Mesenchymal stem cell (in vitro differentiated cells and primary cell): ENCODE measurements around the gene APBA1.

ENCODE experiments used
- DNase-seq: peaks from one replicate; pipeline ENCODE4 v3.0.0-alpha.2; 2013
- H2AFZ ChIP-seq: one replicate; pipeline ENCODE4 v1.6.1; 2013; ENCODE audit warnings: low read depth, mild to moderate bottlenecking, control low read depth, inconsistent platforms, low read length, moderate library complexity
- H2AK5ac ChIP-seq: 2 replicates; pipeline ENCODE4 v1.6.1; 2013; ENCODE audit warnings: low read length, moderate library complexity, mild to moderate bottlenecking, inconsistent platforms; ENCODE audit not compliant: severe bottlenecking
- H2BK120ac ChIP-seq: one replicate; pipeline ENCODE4 v1.6.1; 2013; ENCODE audit warnings: low read depth, mild to moderate bottlenecking, inconsistent platforms, low read length, moderate library complexity
- H2BK12ac ChIP-seq, 2 experiments: one replicate each; pipeline ENCODE4 v1.6.1; 2013; ENCODE audit warnings: inconsistent platforms in 2 of 2, low read length in 2 of 2, mild to moderate bottlenecking in 2 of 2, moderate library complexity in 2 of 2, control low read depth in 1 of 2
- H2BK15ac ChIP-seq: one replicate; pipeline ENCODE4 v1.6.1; 2013; ENCODE audit warnings: mild to moderate bottlenecking, low read depth, inconsistent platforms; ENCODE audit not compliant: poor library complexity, severe bottlenecking
- H2BK5ac ChIP-seq: 2 replicates; pipeline ENCODE4 v1.6.1; 2013; ENCODE audit warnings: low read depth, mild to moderate bottlenecking, low read length, control low read depth, inconsistent platforms; ENCODE audit not compliant: poor library complexity, severe bottlenecking
- H3K14ac ChIP-seq, 2 experiments: one replicate each; pipeline ENCODE4 v1.6.1; 2013; ENCODE audit warnings: inconsistent platforms in 2 of 2, low read length in 2 of 2, control low read depth in 1 of 2, mild to moderate bottlenecking in 1 of 2, moderate library complexity in 1 of 2
- H3K18ac ChIP-seq, 2 experiments: one replicate each; pipeline ENCODE4 v1.6.1; 2013; ENCODE audit warnings: inconsistent platforms in 2 of 2, low read length in 2 of 2, control low read depth in 1 of 2, low read depth in 1 of 2, mild to moderate bottlenecking in 1 of 2
- H3K23ac ChIP-seq, 2 experiments: one replicate each; pipeline ENCODE4 v1.6.1; 2013; ENCODE audit warnings: inconsistent platforms in 2 of 2, low read length in 2 of 2, mild to moderate bottlenecking in 2 of 2, moderate library complexity in 2 of 2, control low read depth in 1 of 2
- H3K27ac ChIP-seq: 2 replicates; pipeline ENCODE4 v1.5.1; 2013; ENCODE audit warnings: mild to moderate bottlenecking, moderate library complexity, low read length, control low read depth, inconsistent platforms; ENCODE audit not compliant: poor library complexity, severe bottlenecking
- H3K27me3 ChIP-seq, 2 experiments: 2 replicates each; pipeline versions ENCODE4 v1.6.1 to v1.7.0; 2013; ENCODE audit warnings: low read length in 2 of 2, mild to moderate bottlenecking in 2 of 2, moderate library complexity in 2 of 2, control low read depth in 1 of 2, inconsistent platforms in 1 of 2; ENCODE audit not compliant: control insufficient read depth in 1 of 2, insufficient read depth in 1 of 2
- H3K36me3 ChIP-seq, 2 experiments: 2 replicates each; pipeline versions ENCODE4 v1.6.1 to v1.7.0; 2013; ENCODE audit warnings: low read length in 2 of 2, control low read depth in 1 of 2, inconsistent platforms in 1 of 2, low read depth in 1 of 2, mild to moderate bottlenecking in 1 of 2; ENCODE audit not compliant: insufficient read depth in 2 of 2, control insufficient read depth in 1 of 2
- H3K4ac ChIP-seq, 2 experiments: one replicate each; pipeline ENCODE4 v1.6.1; 2013; ENCODE audit warnings: inconsistent platforms in 2 of 2, low read length in 2 of 2, mild to moderate bottlenecking in 2 of 2, moderate library complexity in 2 of 2, control low read depth in 1 of 2, low read depth in 1 of 2
- H3K4me1 ChIP-seq: 2 replicates; pipeline ENCODE4 v1.6.1; 2013; ENCODE audit warnings: low read depth, low read length, control low read depth; ENCODE audit not compliant: control insufficient read depth, insufficient read depth
- H3K4me2 ChIP-seq: 2 replicates; pipeline ENCODE4 v1.6.1; 2013; ENCODE audit warnings: low read length, mild to moderate bottlenecking, inconsistent platforms; ENCODE audit not compliant: poor library complexity, severe bottlenecking
- H3K4me3 ChIP-seq, 2 experiments: 2 replicates each; pipeline versions ENCODE4 v1.5.1 to v1.7.0; 2013; ENCODE audit warnings: low read length in 2 of 2, mild to moderate bottlenecking in 2 of 2, control low read depth in 1 of 2, low read depth in 1 of 2; ENCODE audit not compliant: insufficient read depth in 1 of 2
- H3K79me1 ChIP-seq: replicated peaks from 2 replicates; pipeline ENCODE4 v1.6.1; 2013; ENCODE audit warnings: mild to moderate bottlenecking, control low read depth, low read length, inconsistent platforms; ENCODE audit not compliant: poor library complexity, severe bottlenecking
- H3K9ac ChIP-seq: 2 replicates; pipeline ENCODE4 v1.7.0; 2013; ENCODE audit warnings: mild to moderate bottlenecking, low read length, moderate library complexity
- H3K9me3 ChIP-seq: 2 replicates; pipeline ENCODE4 v1.7.0; 2013; ENCODE audit warnings: mild to moderate bottlenecking, low read length; ENCODE audit not compliant: control insufficient read depth
- H4K8ac ChIP-seq: one replicate; pipeline ENCODE4 v1.6.1; 2013; ENCODE audit warnings: inconsistent platforms, mild to moderate bottlenecking, low read length, moderate library complexity
- H4K91ac ChIP-seq: one replicate; pipeline ENCODE4 v1.6.1; 2013; ENCODE audit warnings: mild to moderate bottlenecking, low read length, inconsistent platforms
- WGBS: methylation state at CpG from one replicate; pipeline ENCODE4 v1.1.7; 2013; ENCODE audit warnings: mixed read lengths; 5-methylcytosine and 5-hydroxymethylcytosine counted together

Gene APBA1

GRCh38 chr9:69643098-69643497, 29.1 kb downstream of the APBA1 start:
- no peak overlapping the region for H3K18ac ChIP-seq
- H3K14ac ChIP-seq, result no peak overlapping the region
- DNase-seq, result no peak
- H4K8ac ChIP-seq, result no peak overlapping the region
- H3K79me1 ChIP-seq, result no peaks in the 10 kb centered on the region
- no peak overlapping the region for H3K23ac ChIP-seq
- H2BK5ac ChIP-seq, result no peak overlapping the region
- no peak overlapping the region for H2BK120ac ChIP-seq
- WGBS, result 100% methylated on average over 1 of the region's 1 CpG
- H2BK15ac ChIP-seq, result no peak overlapping the region
- H3K4me1 ChIP-seq, result peaks cover under 1% of the 10 kb centered on the region
- no peak overlapping the region for H3K4me2 ChIP-seq
- no peak overlapping the region for H2AFZ ChIP-seq
- no peak overlapping the region for H3K27ac ChIP-seq
- H4K91ac ChIP-seq, result no peak overlapping the region
- no peak overlapping the region for H2BK12ac ChIP-seq
- H3K9me3 ChIP-seq, result no peaks in the 10 kb centered on the region
- H3K4ac ChIP-seq, result no peak overlapping the region
- H2AK5ac ChIP-seq, result no peak overlapping the region
- H3K36me3 ChIP-seq, result peaks cover 0 to 5% of the 10 kb centered on the region in 2 experiments
- no peak overlapping the region for H3K9ac ChIP-seq
- no peak overlapping the region for H3K4me3 ChIP-seq
- H3K27me3 ChIP-seq, result no peaks in the 10 kb centered on the region

DNA sequence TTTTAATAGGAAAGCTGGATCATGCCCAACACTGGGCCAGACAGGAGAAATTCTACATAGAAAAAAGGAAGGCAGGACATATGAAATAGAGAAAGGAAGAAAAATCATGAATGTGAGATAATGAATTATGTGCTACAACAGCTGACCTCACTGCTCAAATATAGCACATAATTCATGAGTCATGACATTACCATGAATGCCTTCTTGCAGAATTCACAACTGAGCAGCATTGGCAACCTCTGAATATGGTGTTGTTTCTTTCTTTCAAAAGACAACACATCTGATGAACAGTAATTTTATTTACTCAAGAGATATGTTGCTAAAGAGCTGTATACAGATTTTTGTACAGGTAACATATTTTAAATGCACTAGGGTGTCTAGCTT, 34.4 kb downstream of the APBA1 start:
- H2BK120ac ChIP-seq, result no peak overlapping the region
- no peak overlapping the region for H4K8ac ChIP-seq

DNA sequence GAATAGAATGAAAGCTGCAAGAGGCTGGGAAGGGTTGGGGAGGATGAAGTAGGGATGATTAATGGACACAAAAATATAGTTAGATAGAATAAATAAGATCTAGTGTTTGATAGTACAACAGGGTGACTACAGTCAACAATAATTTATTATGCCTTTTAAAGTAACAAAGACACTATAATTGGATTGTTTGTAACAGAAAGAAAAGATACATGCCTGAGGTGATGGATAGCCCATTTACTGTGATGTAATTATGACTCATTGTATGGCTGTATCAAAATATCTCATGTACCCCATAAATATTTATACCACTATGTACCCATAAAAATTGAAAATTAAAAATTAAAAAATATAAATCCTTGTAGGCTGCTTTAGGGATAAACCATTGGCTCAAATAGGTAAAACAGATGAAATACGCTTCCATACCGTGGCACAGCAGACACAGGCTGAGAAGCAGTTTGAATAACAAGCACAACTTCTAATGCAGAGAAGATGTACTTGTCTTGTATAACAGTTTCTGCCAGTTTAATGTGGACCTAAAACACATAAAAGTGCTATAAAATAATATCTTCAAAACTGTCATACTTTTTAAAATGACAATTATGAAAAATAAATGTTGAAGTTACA, 34.9 kb downstream of the APBA1 start:
- Histone ChIP-seq H3K14ac (no peak overlapping the region), H3K4me1 (peaks cover 1% of the 10 kb centered on the region), H3K4me2 (no peak overlapping the region), H3K4ac (no peak overlapping the region), H4K91ac (no peak overlapping the region), H2BK120ac (no peak overlapping the region), H2BK5ac (no peak overlapping the region), H3K27me3 (no peaks in the 10 kb centered on the region), H3K9ac (no peak overlapping the region), H3K9me3 (no peaks in the 10 kb centered on the region), H4K8ac (no peak overlapping the region), H3K79me1 (no peaks in the 10 kb centered on the region), H3K23ac (no peak overlapping the region), H3K4me3 (no peak overlapping the region), H3K36me3 (no peaks in the 10 kb centered on the region), H3K27ac (peak overlapping the region; percentile 27), H2BK12ac (no peak overlapping the region), H2AFZ (no peak overlapping the region), H2BK15ac (no peak overlapping the region), H2AK5ac (no peak overlapping the region), H3K18ac (no peak overlapping the region)
- DNase-seq, result peak; percentile 14
- 95% methylated on average over 2 of the region's 2 CpGs for WGBS

More for the DNA sequence above, 34.4 kb downstream of the APBA1 start:
- H4K91ac ChIP-seq, result no peak overlapping the region
- no peaks in the 10 kb centered on the region for H3K79me1 ChIP-seq
- H3K23ac ChIP-seq, result no peak overlapping the region
- H3K4me2 ChIP-seq, result no peak overlapping the region
- no peak overlapping the region for H3K14ac ChIP-seq
- no peaks in the 10 kb centered on the region for H3K27me3 ChIP-seq
- no peak overlapping the region for H2BK5ac ChIP-seq
- H2BK15ac ChIP-seq, result no peak overlapping the region
- no peak overlapping the region for H3K4me3 ChIP-seq
- H3K27ac ChIP-seq, result no peak overlapping the region
- peaks cover 1% of the 10 kb centered on the region for H3K4me1 ChIP-seq
- H3K18ac ChIP-seq, result no peak overlapping the region
- no peak overlapping the region for H2BK12ac ChIP-seq
- no peak overlapping the region for H2AFZ ChIP-seq
- no peak overlapping the region for H3K9ac ChIP-seq
- no peak overlapping the region for H3K4ac ChIP-seq
- no peaks in the 10 kb centered on the region for H3K36me3 ChIP-seq
- H3K9me3 ChIP-seq, result no peaks in the 10 kb centered on the region
- H2AK5ac ChIP-seq, result no peak overlapping the region
- peak; percentile 48 for DNase-seq

- H3K9ac ChIP-seq, result no peak overlapping the region
- no peak overlapping the region for H2AFZ ChIP-seq
- H3K4me1 ChIP-seq, result peaks cover 1% of the 10 kb centered on the region
- H2BK15ac ChIP-seq, result no peak overlapping the region
- no peak overlapping the region for H3K27ac ChIP-seq
- H2BK5ac ChIP-seq, result no peak overlapping the region
- H3K9me3 ChIP-seq, result no peaks in the 10 kb centered on the region
- H3K36me3 ChIP-seq, result no peaks in the 10 kb centered on the region
- no peak overlapping the region for H3K4me2 ChIP-seq
- no peak overlapping the region for H3K4me3 ChIP-seq
- no peak overlapping the region for H2AK5ac ChIP-seq
- no peak for DNase-seq
- H3K23ac ChIP-seq, result no peak overlapping the region
- H4K8ac ChIP-seq, result no peak overlapping the region
- no peak overlapping the region for H2BK12ac ChIP-seq
- WGBS, result no CpG with 5 or more reads among the region's 1 CpG
- no peak overlapping the region for H3K4ac ChIP-seq
- no peaks in the 10 kb centered on the region for H3K27me3 ChIP-seq
- no peak overlapping the region for H3K14ac ChIP-seq
- H2BK120ac ChIP-seq, result no peak overlapping the region
- H4K91ac ChIP-seq, result no peak overlapping the region
- peaks cover 4% of the 10 kb centered on the region for H3K79me1 ChIP-seq
- no peak overlapping the region for H3K18ac ChIP-seq
Measured at GRCh38 chr9:69633716-69634115, 38.5 kb downstream of the APBA1 start.
